Panc1 (cell line): ENCODE results near the gene GPR61. TPM values are rescaled to one million over a fixed set of nuclear protein-coding genes. Genes with fewer than 3 reads are reported as not detected.

Experiments used
- ATAC-seq: fragments of 200-7000 bp; cut with Tn5 transposase; 2 replicates; pipeline ENCODE4 v1.9.1; 2020; ENCODE audit warnings: mild to moderate bottlenecking, moderate library complexity
- BruUV-seq: library from RNA; stranded (reverse); fragments of 400-500 nt; replicated peaks from 2 replicates; lab custom pipeline; 2021; lab: Mats Ljungman, UMichigan
- CTCF ChIA-PET: fragments of 300-600 bp; sonication (Branson Sonifier 250); formaldehyde crosslinking; loops from one replicate; lab custom pipeline; 2022; ENCODE audit warnings: antibody characterized with exemption; lab: Charles Lee
- POLR2A ChIA-PET: fragments of 300-600 bp; sonication (Branson Sonifier 250); formaldehyde crosslinking; loops from one replicate; lab custom pipeline; 2022; ENCODE audit warnings: antibody characterized with exemption; lab: Charles Lee
- DNase-seq: peaks from one replicate; pipeline ENCODE4 v3.0.0-alpha.2; 2010; ENCODE audit warnings: low read depth, low spot score
- H3K27ac ChIP-seq: 2 replicates; pipeline ENCODE4 v1.5.1; 2011; ENCODE audit warnings: mild to moderate bottlenecking, low read length, inconsistent platforms
- H3K27me3 ChIP-seq: fragments of 200-500 bp; sonication (Bioruptor generic); 2 replicates; pipeline ENCODE4 v1.6.0; 2014; ENCODE audit warnings: low read length, inconsistent platforms; ENCODE audit not compliant: control insufficient read depth, insufficient read depth
- H3K36me3 ChIP-seq: fragments of 200-500 bp; sonication (Bioruptor generic); 2 replicates; pipeline ENCODE4 v1.5.1; 2014; ENCODE audit warnings: inconsistent platforms, mild to moderate bottlenecking, low read length, moderate library complexity; ENCODE audit not compliant: control insufficient read depth, insufficient read depth
- H3K4me1 ChIP-seq: 2 replicates; pipeline ENCODE4 v1.5.1; 2011; ENCODE audit warnings: inconsistent platforms, mild to moderate bottlenecking, low read length, moderate library complexity; ENCODE audit not compliant: control insufficient read depth, insufficient read depth
- H3K4me3 ChIP-seq, 2 experiments: 2 replicates each; pipeline ENCODE4 v1.5.1; 2011 to 2012; ENCODE audit warnings: low read depth in 2 of 2, low read length in 2 of 2, mild to moderate bottlenecking in 2 of 2, inconsistent platforms in 1 of 2, moderate library complexity in 1 of 2
- H3K9me3 ChIP-seq: fragments of 200-500 bp; sonication (Bioruptor generic); 2 replicates; pipeline ENCODE4 v1.5.1; 2014; ENCODE audit warnings: low read depth, mild to moderate bottlenecking, inconsistent platforms, low read length, moderate library complexity; ENCODE audit not compliant: control insufficient read depth, insufficient read depth
- CTCF ChIP-seq: fragments of 450-650 bp; IDR thresholded peaks from 2 replicates; pipeline ENCODE4 v1.5.1; 2017; ENCODE audit warnings: mild to moderate bottlenecking
- POLR2AphosphoS5 ChIP-seq: IDR thresholded peaks from 2 replicates; pipeline ENCODE4 v1.6.1; 2012; ENCODE audit warnings: mild to moderate bottlenecking, low read depth, low read length, moderate library complexity
- REST ChIP-seq, 2 experiments: IDR thresholded peaks; 2 replicates each; pipeline ENCODE4 v1.6.1; 2011 to 2012; ENCODE audit warnings: low read depth in 2 of 2, control low read depth in 1 of 2, low read length in 1 of 2, mild to moderate bottlenecking in 1 of 2, moderate library complexity in 1 of 2; ENCODE audit not compliant: insufficient read depth in 1 of 2
- SIN3A ChIP-seq: IDR thresholded peaks from 2 replicates; pipeline ENCODE4 v1.6.1; 2012; ENCODE audit warnings: low read depth, mild to moderate bottlenecking, low read length, moderate library complexity, borderline replicate concordance; ENCODE audit not compliant: insufficient read depth
- TCF7L2 ChIP-seq: IDR thresholded peaks from 2 replicates; pipeline ENCODE4 v1.6.1; 2011; ENCODE audit warnings: mild to moderate bottlenecking, low read depth, low read length, inconsistent platforms
- in situ Hi-C: cut with HindIII; loops from 2 replicates; pipeline ENCODE4 v1.10.0; 2016; ENCODE audit warnings: low sequenced_read_pairs, low pct_unique_long_range_greater_than_20kb
- intact Hi-C: fragments of 100-400 bp; cut with micrococcal nuclease; formaldehyde crosslinking; loops from one replicate; pipeline ENCODE4 v1.10.0; 2022; ENCODE audit not compliant: unreplicated experiment
- total RNA-seq: library from RNA; stranded (reverse); gene quantifications from one replicate; pipeline ENCODE4 v1.2.1, GENCODE V29; 2021; ENCODE audit not compliant: unreplicated experiment

Gene GPR61
- total RNA-seq, 1 experiment from 2014 or later, result not detected

GRCh38 chr1:109527846-109528695, 11.6 kb upstream of the GPR61 start:
- intact Hi-C loops (no loop called here), in situ Hi-C loops (no loop called here)
- TF ChIP-seq CTCF (no peak), SIN3A (no peak), TCF7L2 (no peak), REST (IDR thresholded peaks at IDR 0.05; ENCODE audit: insufficient read depth in 1 of 2, low read depth in 2 of 2, low read length in 1 of 2) (no peak), POLR2AphosphoS5 (no peak)
- no peak overlapping the region for H3K27ac ChIP-seq
- H3K36me3 ChIP-seq, result no peaks in the 10 kb centered on the region
- BruUV-seq, result no TSS peak
- 0 out of 2 replicates have a peak, but pooled peaks cover 3% of the 10 kb centered on the region for H3K4me1 ChIP-seq
- ChIA-PET POLR2A (no interaction called here), CTCF (interaction anchor here (0.9 kb wide), 1 partner anchor 34 kb away, joined by 4 read pairs; the partner anchor contains the start of gene CYB561D1)
- no peaks in the 10 kb centered on the region for H3K9me3 ChIP-seq
- no peak overlapping the region for H3K4me3 ChIP-seq
- DNase-seq (no peak), ATAC-seq (no peak)
- no peaks in the 10 kb centered on the region for H3K27me3 ChIP-seq

GRCh38 chr1:109528712-109529111, 11.0 kb upstream of the GPR61 start:
- in situ Hi-C loops, result no loop called here
- POLR2A ChIA-PET, result no interaction called here
- BruUV-seq, result no TSS peak
- DNase-seq, result no peak
- H3K9me3 ChIP-seq, result no peaks in the 10 kb centered on the region
- CTCF ChIA-PET, result interaction anchor here (0.9 kb wide), 1 partner anchor 35 kb away, joined by 4 read pairs; the partner anchor contains the start of gene CYB561D1
- H3K36me3 ChIP-seq, result no peaks in the 10 kb centered on the region
- no peak overlapping the region for H3K27ac ChIP-seq
- no peak overlapping the region for H3K4me3 ChIP-seq
- H3K4me1 ChIP-seq, result 0 out of 2 replicates have a peak, but pooled peaks cover 3% of the 10 kb centered on the region
- no peaks in the 10 kb centered on the region for H3K27me3 ChIP-seq
- ATAC-seq, result no peak
- intact Hi-C loops, result no loop called here
- TF ChIP-seq TCF7L2 (no peak), CTCF (no peak), POLR2AphosphoS5 (no peak), REST (IDR thresholded peaks at IDR 0.05; ENCODE audit: insufficient read depth in 1 of 2, low read depth in 2 of 2, low read length in 1 of 2) (no peak), SIN3A (no peak)
